ENCODE results near the gene CTIF.

CTIF gene

DNA sequence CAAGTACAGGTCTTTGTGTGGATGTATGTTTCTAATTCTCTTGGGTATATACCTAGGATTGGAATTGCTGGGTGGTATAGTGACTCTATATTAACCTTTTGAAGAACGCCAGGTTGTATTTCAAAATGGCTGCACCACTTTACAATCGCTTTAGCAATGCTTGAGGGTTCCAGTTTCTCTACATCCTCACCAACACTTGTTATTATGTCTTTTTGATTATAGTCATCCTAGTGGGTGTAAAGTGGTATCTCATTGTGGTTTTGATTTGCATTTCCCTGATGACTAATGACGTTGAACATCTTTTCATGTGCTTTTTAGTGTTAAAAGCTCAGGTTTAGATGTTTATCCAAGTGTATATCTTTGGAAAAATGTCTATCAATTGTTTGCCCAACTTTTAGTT lies 39.5 kb downstream of the CTIF start:
- DNase-seq (ENCODE audit: extremely low read depth, low read depth), result no peak
- no peak overlapping the region for H3K4me3 ChIP-seq (replicated peaks; ENCODE audit: low read depth, low read length)
- TF ChIP-seq, protein P1, sequence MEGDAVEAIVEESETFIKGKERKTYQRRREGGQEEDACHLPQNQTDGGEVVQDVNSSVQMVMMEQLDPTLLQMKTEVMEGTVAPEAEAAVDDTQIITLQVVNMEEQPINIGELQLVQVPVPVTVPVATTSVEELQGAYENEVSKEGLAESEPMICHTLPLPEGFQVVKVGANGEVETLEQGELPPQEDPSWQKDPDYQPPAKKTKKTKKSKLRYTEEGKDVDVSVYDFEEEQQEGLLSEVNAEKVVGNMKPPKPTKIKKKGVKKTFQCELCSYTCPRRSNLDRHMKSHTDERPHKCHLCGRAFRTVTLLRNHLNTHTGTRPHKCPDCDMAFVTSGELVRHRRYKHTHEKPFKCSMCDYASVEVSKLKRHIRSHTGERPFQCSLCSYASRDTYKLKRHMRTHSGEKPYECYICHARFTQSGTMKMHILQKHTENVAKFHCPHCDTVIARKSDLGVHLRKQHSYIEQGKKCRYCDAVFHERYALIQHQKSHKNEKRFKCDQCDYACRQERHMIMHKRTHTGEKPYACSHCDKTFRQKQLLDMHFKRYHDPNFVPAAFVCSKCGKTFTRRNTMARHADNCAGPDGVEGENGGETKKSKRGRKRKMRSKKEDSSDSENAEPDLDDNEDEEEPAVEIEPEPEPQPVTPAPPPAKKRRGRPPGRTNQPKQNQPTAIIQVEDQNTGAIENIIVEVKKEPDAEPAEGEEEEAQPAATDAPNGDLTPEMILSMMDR (IDR thresholded peaks at IDR 0.05; ENCODE audit: low read depth, low read length, missing control alignments), result no peak

DNA sequence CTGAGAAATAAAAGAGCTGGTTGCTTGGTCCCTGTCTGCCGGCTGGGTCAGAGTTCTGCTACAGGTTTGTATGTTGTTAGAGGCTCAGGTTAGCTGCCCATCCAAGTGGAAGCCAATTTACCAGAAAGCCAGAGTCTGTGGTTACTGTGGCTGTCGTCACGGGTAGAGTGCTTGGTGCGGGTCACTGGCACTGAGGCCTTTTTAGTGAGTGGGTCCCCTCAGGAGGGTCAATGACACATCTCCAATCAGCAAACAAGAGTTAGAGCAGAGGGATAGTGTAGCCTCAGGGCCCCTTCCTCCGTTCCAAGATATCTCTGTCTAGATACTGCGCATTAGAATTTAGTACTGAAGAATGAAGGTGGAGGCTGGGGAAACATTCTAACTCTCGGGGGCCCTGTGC lies 41.2 kb downstream of the CTIF start:
- TF ChIP-seq, protein P1 (IDR thresholded peaks at IDR 0.05; ENCODE audit: low read depth, low read length, missing control alignments), result no peak
- no peak overlapping the region for H3K4me3 ChIP-seq (replicated peaks; ENCODE audit: low read depth, low read length)
- no peak for DNase-seq (ENCODE audit: extremely low read depth, low read depth)

DNA sequence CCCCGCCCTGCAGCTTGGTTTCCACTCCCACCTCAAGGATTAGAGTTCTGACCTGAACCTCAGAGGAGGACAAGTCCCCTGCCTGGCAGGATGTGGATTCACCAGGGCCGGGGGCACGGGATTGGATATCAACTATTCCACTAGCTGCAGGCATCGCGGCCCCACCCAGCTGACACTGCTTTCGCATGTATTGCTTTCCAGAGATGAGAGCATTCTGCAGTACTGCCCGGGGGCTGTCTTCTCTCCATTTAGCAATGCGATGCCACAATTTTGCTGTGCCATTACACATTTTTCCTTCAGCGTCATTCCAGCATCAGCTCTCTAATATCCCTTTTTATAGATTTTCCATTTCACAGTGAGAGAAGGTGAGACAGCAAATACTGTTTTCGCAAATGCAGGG lies 42.0 kb downstream of the CTIF start:
- no peak for DNase-seq (ENCODE audit: extremely low read depth, low read depth)
- no peak overlapping the region for H3K4me3 ChIP-seq (replicated peaks; ENCODE audit: low read depth, low read length)
- TF ChIP-seq, protein P1 (IDR thresholded peaks at IDR 0.05; ENCODE audit: low read depth, low read length, missing control alignments), result no peak

DNA sequence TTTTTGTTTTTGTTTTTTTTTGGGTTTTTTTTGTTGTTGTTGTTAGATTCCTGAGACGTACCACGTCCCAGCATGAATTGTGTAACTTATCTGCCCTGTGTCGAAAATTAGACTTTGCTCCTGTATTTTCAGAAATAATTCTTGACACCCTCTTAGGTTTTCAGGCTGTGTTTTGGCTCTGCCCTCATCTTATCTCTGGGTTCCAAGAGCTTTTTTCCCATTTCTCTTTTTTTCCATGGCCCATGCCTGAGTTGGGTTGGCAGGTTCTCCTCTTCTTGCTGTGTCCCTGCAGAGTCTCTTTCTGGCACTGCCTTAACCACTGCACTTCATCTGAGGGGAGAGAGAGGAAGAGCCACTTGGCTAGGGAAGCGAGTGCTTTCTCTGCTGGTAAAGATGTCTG lies 42.4 kb downstream of the CTIF start:
- DNase-seq (ENCODE audit: extremely low read depth, low read depth), result no peak
- no peak overlapping the region for H3K4me3 ChIP-seq (replicated peaks; ENCODE audit: low read depth, low read length)
- TF ChIP-seq, protein P1 (IDR thresholded peaks at IDR 0.05; ENCODE audit: low read depth, low read length, missing control alignments), result no peak

DNA sequence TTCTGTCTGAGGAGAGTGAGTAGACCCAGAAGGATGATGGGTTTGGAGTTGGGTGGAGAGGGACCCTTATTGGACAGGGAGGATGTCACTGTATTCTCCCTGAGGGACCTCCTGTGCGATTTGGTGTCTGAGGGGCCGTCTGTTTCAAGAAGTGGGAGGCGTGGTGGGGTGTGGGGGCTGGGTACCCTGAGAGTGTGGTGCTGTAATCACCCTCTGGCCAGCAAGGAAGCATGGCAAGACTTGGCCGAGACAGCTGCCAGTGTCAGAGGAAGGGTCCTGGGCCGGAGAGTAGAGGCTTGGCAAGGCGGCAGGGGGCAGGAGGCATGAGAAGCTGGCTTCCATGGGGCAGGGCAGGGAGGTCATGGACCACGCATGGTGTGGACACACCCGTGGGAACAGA lies 43.1 kb downstream of the CTIF start:
- TF ChIP-seq, protein P1 (IDR thresholded peaks at IDR 0.05; ENCODE audit: low read depth, low read length, missing control alignments), result no peak
- no peak overlapping the region for H3K4me3 ChIP-seq (replicated peaks; ENCODE audit: low read depth, low read length)
- DNase-seq (ENCODE audit: extremely low read depth, low read depth), result no peak

DNA sequence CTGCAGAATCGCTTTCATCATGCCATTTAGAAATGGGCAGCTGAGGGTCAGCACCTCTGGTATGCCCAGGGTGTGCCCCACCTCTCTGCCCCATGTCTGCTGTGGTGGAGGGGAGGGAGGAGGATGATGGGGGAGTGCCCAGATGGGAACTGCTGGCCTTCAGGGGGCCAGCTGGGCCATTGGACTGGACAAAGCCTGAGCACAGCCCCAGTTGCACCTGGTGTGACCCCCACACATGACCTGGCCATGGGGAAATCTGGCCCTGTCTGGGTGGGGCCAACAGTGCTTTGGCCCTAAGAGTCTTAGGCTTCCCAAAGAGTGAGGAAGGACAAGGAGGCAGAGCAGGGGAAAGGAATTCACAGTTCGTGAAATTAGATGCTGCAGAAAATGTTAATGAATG lies 44.1 kb downstream of the CTIF start:
- no peak overlapping the region for H3K4me3 ChIP-seq (replicated peaks; ENCODE audit: low read depth, low read length)
- no peak for DNase-seq (ENCODE audit: extremely low read depth, low read depth)
- TF ChIP-seq, protein P1 (IDR thresholded peaks at IDR 0.05; ENCODE audit: low read depth, low read length, missing control alignments), result no peak

DNA sequence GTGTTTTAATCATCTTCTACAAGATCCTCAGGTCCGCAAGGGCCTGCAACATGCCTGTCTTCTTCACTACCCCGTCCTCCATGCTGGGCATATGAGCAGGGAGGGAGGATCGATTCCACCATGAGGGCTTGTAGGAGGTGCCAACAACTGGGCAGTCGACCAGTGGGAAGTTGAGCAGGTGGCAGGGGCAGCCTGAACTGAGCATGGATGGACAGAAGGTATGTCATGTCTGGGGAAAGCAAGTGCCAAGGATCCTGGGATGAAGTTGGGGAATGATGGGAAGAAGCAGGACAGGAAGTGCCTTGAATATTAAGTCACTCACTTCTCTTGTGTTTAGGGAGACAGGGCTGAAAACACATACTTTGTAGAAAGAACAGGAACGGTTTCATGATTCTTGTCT lies 44.7 kb downstream of the CTIF start:
- no peak overlapping the region for H3K4me3 ChIP-seq (replicated peaks; ENCODE audit: low read depth, low read length)
- no peak for DNase-seq (ENCODE audit: extremely low read depth, low read depth)
- TF ChIP-seq, protein P1 (IDR thresholded peaks at IDR 0.05; ENCODE audit: low read depth, low read length, missing control alignments), result no peak

Data from HFF-Myc (cell line).